IPS-18c (cell line): ENCODE measurements around the gene NDFIP2.

Experiments
- H3K4me3 ChIP-seq: 2 replicates; pipeline ENCODE4 v1.7.0; 2013; ENCODE audit warnings: low read depth, mild to moderate bottlenecking, low read length, moderate library complexity; ENCODE audit not compliant: insufficient read depth
- H3K9me3 ChIP-seq: one replicate; pipeline ENCODE4 v1.6.1; 2013; ENCODE audit warnings: mild to moderate bottlenecking, low read length, moderate library complexity; ENCODE audit not compliant: control insufficient read depth, insufficient read depth

Gene NDFIP2

DNA sequence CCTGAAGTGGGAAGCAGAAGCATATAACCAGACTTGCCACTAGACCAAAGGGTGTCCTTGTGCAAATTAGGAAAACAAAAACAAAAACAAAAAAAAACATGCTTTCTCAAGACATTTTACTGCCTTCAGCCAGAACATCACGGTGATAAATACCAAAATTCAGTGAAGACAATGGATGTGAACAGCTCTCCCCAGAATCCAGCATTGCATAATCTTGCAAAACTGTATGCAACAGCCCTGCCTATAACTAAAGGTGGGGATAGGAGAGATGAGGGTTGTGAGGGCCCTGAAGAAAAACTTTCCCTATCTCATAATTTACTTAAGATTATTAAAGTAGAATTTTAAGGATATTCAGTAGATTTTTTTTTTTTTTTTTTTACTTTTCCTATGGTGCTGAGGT, 24.9 kb upstream of the NDFIP2 start:
- Histone ChIP-seq H3K9me3 (no peaks in the 10 kb centered on the region), H3K4me3 (no peak overlapping the region)

GRCh38 chr13:79456656-79457365, 24.1 kb upstream of the NDFIP2 start:
- Histone ChIP-seq H3K4me3 (no peak overlapping the region), H3K9me3 (no peaks in the 10 kb centered on the region)

GRCh38 chr13:79457390-79457789, 23.6 kb upstream of the NDFIP2 start:
- H3K9me3 ChIP-seq, result no peaks in the 10 kb centered on the region
- H3K4me3 ChIP-seq, result no peak overlapping the region

DNA sequence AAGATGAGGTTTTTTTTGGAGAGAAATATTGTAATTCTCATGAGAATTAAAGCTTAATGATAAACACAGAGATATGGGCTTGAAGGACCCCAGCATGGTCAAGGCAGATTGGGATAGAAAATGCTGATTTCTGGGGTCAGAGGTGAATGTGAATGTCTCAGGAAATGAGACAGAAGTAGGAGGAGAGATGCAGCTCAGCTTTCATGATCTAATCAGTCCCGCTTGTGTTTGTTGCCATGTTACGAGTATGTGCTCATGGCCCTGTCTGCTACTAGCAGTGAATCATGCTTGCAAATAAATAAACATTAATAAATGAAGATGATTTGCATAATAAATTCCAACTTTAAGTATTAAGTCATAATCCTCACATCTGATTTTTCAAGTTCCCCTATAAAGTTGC, 23.0 kb upstream of the NDFIP2 start:
- no peaks in the 10 kb centered on the region for H3K9me3 ChIP-seq

GRCh38 chr13:79458436-79458835, 22.5 kb upstream of the NDFIP2 start:
- no peak overlapping the region for H3K4me3 ChIP-seq

More for the DNA sequence above, 23.0 kb upstream of the NDFIP2 start:
- no peak overlapping the region for H3K4me3 ChIP-seq

DNA sequence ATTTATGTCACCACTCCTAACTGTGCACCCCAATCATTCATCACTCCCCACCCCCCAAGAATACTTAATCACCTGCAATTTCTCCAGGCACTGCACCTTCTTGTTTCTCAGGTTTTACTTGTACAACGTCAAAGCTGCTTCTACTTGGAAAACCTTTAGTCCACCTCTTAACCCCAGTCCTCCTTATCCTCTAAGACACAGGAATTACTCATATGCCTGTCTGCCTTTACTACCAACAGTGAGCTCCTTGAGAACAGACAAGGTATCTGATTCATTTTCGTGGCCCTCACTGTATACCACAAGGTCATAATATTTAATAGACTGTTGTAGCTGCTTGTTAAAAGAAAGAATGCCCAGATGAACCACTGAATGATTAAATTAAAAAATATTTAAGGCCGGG, 21.0 kb upstream of the NDFIP2 start:
- Histone ChIP-seq H3K4me3 (no peak overlapping the region), H3K9me3 (no peaks in the 10 kb centered on the region)

More at GRCh38 chr13:79458436-79458835, 22.5 kb upstream of the NDFIP2 start:
- H3K9me3 ChIP-seq, result no peaks in the 10 kb centered on the region

- no peak overlapping the region for H3K4me3 ChIP-seq
Observed at GRCh38 chr13:79462895-79463294, 18.1 kb upstream of the NDFIP2 start.

GRCh38 chr13:79463604-79464003, 17.4 kb upstream of the NDFIP2 start:
- Histone ChIP-seq H3K9me3 (no peaks in the 10 kb centered on the region), H3K4me3 (no peak overlapping the region)

More at GRCh38 chr13:79462895-79463294, 18.1 kb upstream of the NDFIP2 start:
- H3K9me3 ChIP-seq, result no peaks in the 10 kb centered on the region

DNA sequence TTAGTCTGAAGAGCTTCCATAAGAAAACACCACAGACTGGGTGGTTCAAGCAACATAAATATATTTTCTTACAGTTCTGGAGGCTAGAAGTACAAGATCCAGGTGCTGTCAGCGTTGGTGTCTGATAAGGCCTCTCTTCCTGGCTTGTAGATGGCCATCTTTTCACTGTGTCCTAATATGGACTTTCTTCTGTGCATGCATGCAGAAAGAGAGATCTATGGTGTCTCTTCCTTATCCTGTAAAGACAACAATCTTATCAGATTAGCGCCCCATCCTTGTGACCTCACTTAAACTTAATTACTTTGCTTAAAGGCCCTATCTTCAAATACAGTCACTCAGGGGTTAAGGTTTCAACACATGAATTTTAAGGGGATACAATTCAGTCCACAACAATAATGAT, 14.1 kb upstream of the NDFIP2 start:
- Histone ChIP-seq H3K4me3 (no peak overlapping the region), H3K9me3 (no peaks in the 10 kb centered on the region)

DNA sequence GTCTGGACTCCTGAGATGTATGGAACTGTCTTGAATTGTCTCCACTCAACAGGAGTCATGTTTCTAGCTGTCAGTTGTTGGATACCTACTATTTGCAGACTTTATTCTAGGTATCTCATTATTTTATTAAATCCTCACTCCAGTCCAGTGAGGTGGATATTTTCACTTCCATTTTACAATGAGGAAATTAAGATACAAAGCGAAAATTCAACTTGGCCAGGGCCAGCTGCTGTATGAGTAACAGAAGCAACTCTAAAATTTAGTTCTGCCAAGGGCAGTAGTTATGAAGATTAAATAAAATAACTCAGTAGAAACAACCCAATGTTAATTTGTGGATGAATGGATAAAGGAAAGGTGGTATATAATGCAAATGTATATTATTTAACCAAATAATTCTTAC, 12.6 kb upstream of the NDFIP2 start:
- H3K9me3 ChIP-seq, result no peaks in the 10 kb centered on the region
- no peak overlapping the region for H3K4me3 ChIP-seq

- no peaks in the 10 kb centered on the region for H3K9me3 ChIP-seq
- no peak overlapping the region for H3K4me3 ChIP-seq
Observed at GRCh38 chr13:79468819-79469218, 12.1 kb upstream of the NDFIP2 start.

- H3K4me3 ChIP-seq, result no peak overlapping the region
Observed at GRCh38 chr13:79469608-79470007, 11.3 kb upstream of the NDFIP2 start.

DNA sequence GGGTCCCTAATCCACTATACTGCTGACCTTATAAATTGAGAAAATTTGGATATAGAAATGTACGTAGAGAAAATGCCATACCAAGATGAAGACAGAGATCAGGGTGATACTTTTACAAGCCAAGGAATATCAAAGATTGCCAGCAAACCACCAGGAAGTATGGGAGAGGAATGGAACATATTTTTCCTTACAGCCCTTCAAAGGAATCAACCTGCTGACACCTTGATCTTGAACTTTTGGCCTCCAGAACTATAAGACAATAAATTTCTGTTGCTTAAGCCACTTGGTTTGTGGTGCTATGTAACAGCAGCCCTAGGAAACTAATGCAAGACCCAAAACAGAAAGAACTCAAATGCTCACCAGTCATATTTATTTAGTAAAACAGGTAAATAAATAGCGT, 10.3 kb upstream of the NDFIP2 start:
- Histone ChIP-seq H3K9me3 (no peaks in the 10 kb centered on the region), H3K4me3 (no peak overlapping the region)

More at GRCh38 chr13:79469608-79470007, 11.3 kb upstream of the NDFIP2 start:
- no peaks in the 10 kb centered on the region for H3K9me3 ChIP-seq

- H3K4me3 ChIP-seq, result no peak overlapping the region
- no peaks in the 10 kb centered on the region for H3K9me3 ChIP-seq
Observed at GRCh38 chr13:79475569-79475968, 5.4 kb upstream of the NDFIP2 start.

GRCh38 chr13:79477968-79478367, 3.0 kb upstream of the NDFIP2 start:
- no peaks in the 10 kb centered on the region for H3K9me3 ChIP-seq
- no peak overlapping the region for H3K4me3 ChIP-seq

DNA sequence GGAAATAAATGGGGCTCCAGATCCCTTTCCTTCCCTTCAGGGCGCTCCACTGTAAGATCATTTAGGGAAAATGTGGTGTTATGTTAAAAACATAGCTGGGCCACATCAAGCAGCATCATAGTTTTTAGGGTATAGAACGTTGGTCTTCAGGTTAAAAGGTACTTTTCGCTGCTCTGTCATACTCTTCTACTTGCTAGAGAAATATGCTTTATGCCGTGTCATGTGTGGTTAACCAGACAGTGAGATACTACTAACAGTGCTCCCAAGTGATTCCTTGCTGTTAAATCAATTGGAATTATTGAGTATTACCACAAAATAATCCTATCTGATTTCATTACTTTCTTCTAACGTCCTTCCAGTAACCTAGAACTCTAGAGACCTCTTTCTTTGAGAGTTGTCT, 1.1 kb upstream of the NDFIP2 start:
- no peak overlapping the region for H3K4me3 ChIP-seq
- H3K9me3 ChIP-seq, result no peaks in the 10 kb centered on the region

GRCh38 chr13:79481685-79482052, 714 bp downstream of the NDFIP2 start:
- Histone ChIP-seq H3K9me3 (no peaks in the 10 kb centered on the region), H3K4me3 (peak overlapping the region; percentile 88)

GRCh38 chr13:79482281-79482970, 1.5 kb downstream of the NDFIP2 start:
- Histone ChIP-seq H3K9me3 (no peaks in the 10 kb centered on the region), H3K4me3 (no peak overlapping the region)
